ENCODE measurements around the gene REC114. TPM values are rescaled to one million over a fixed set of nuclear protein-coding genes. Genes with fewer than 3 reads are reported as not detected.
"Not testable (repeated sequence)": the region's sequence is repeated elsewhere in the genome, so short reads cannot be mapped to it uniquely, and the experiment has no call there.

The REC114 gene
- total RNA-seq, 2 donors from 2014 or later: not detected

- intact Hi-C loops (cut with DNase I): loop anchor here in 1 of 2 donors (10.0 kb wide), 1 partner anchor 996 kb away; no protein-coding TSS in a partner anchor
- no peak for DNase-seq (ENCODE audit: low spot score)
Measured at GRCh38 chr15:73568564-73569280, 125.8 kb downstream of the REC114 start.

- no peak for DNase-seq (ENCODE audit: low spot score)
- intact Hi-C loops (cut with DNase I): loop anchor here in 1 of 2 donors (10.0 kb wide), 1 partner anchor 995 kb away; no protein-coding TSS in a partner anchor
Measured at GRCh38 chr15:73569361-73569760, 126.4 kb downstream of the REC114 start.

GRCh38 chr15:73570355-73571032, 127.5 kb downstream of the REC114 start:
- no peak for DNase-seq (ENCODE audit: low spot score)
- intact Hi-C loops (cut with DNase I): loop anchor here in 1 of 2 donors (10.0 kb wide), 1 partner anchor 64 kb away; the partner anchor contains the start of gene NPTN

GRCh38 chr15:73571346-73571745, 128.4 kb downstream of the REC114 start:
- DNase-seq (ENCODE audit: low spot score): no peak
- intact Hi-C loops (cut with DNase I): loop anchor here in 1 of 2 donors (10.0 kb wide), 1 partner anchor 63 kb away; the partner anchor contains the start of gene NPTN

- DNase-seq (ENCODE audit: low spot score): no peak
- intact Hi-C loops (cut with DNase I): loop anchor here in 1 of 2 donors (10.0 kb wide), 1 partner anchor 63 kb away; the partner anchor contains the start of gene NPTN
Measured at GRCh38 chr15:73572296-73572695, 129.3 kb downstream of the REC114 start.

- intact Hi-C loops (cut with DNase I): loop anchor here in 1 of 2 donors (10.0 kb wide), 1 partner anchor 62 kb away; the partner anchor contains the start of gene NPTN
- DNase-seq (ENCODE audit: low spot score): no peak
Measured at GRCh38 chr15:73573037-73573436, 130.1 kb downstream of the REC114 start.

GRCh38 chr15:73573572-73573971, 130.6 kb downstream of the REC114 start:
- DNase-seq (ENCODE audit: low spot score): no peak
- intact Hi-C loops (cut with DNase I): loop anchor here in 1 of 2 donors (10.0 kb wide), 1 partner anchor 61 kb away; the partner anchor contains the start of gene NPTN

- intact Hi-C loops (cut with DNase I): loop anchor here in 1 of 2 donors (10.0 kb wide), 1 partner anchor 59 kb away; the partner anchor contains the start of gene NPTN
- DNase-seq (ENCODE audit: low spot score): no peak
Measured at GRCh38 chr15:73575636-73576247, 132.8 kb downstream of the REC114 start.

- intact Hi-C loops (cut with DNase I): loop anchor here in 1 of 2 donors (10.0 kb wide), 1 partner anchor 57 kb away; the partner anchor contains the start of gene NPTN
- not testable (repeated sequence) for DNase-seq (ENCODE audit: low spot score)
Measured at GRCh38 chr15:73577593-73577992, 134.6 kb downstream of the REC114 start.

GRCh38 chr15:73578026-73578425, 135.1 kb downstream of the REC114 start:
- no peak for DNase-seq (ENCODE audit: low spot score)
- intact Hi-C loops (cut with DNase I): loop anchor here in 1 of 2 donors (10.0 kb wide), 1 partner anchor 57 kb away; the partner anchor contains the start of gene NPTN

- no peak for DNase-seq (ENCODE audit: low spot score)
- intact Hi-C loops (cut with DNase I): no loop called here
Measured at GRCh38 chr15:73582851-73583379, 140.0 kb downstream of the REC114 start.

- intact Hi-C loops (cut with DNase I): no loop called here
- no peak for DNase-seq (ENCODE audit: low spot score)
Measured at GRCh38 chr15:73583544-73583943, 140.6 kb downstream of the REC114 start.

- intact Hi-C loops (cut with DNase I): no loop called here
- DNase-seq (ENCODE audit: low spot score): no peak
Measured at GRCh38 chr15:73584699-73585420, 141.9 kb downstream of the REC114 start.

- intact Hi-C loops (cut with DNase I): no loop called here
- DNase-seq (ENCODE audit: low spot score): no peak
Measured at GRCh38 chr15:73585871-73586654, 143.1 kb downstream of the REC114 start.

GRCh38 chr15:73589766-73590165, 146.8 kb downstream of the REC114 start:
- no peak for DNase-seq (ENCODE audit: low spot score)
- intact Hi-C loops (cut with DNase I): no loop called here

GRCh38 chr15:73590263-73590662, 147.3 kb downstream of the REC114 start:
- no peak for DNase-seq (ENCODE audit: low spot score)
- intact Hi-C loops (cut with DNase I): no loop called here

- no peak for DNase-seq (ENCODE audit: low spot score)
- intact Hi-C loops (cut with DNase I): no loop called here
Measured at GRCh38 chr15:73593304-73594074, 150.5 kb downstream of the REC114 start.
